Panc1 (cell line): Measurements from ENCODE around the gene DCC. TPM values are rescaled to one million over a fixed set of nuclear protein-coding genes. Genes with fewer than 3 reads are reported as not detected.

Experiments
- ATAC-seq: fragments of 200-7000 bp; cut with Tn5 transposase; 2 replicates; pipeline ENCODE4 v1.9.1; 2020; ENCODE audit warnings: mild to moderate bottlenecking, moderate library complexity
- BruUV-seq: library from RNA; stranded (reverse); fragments of 400-500 nt; replicated peaks from 2 replicates; lab custom pipeline; 2021; lab: Mats Ljungman, UMichigan
- CTCF ChIA-PET: fragments of 300-600 bp; sonication (Branson Sonifier 250); formaldehyde crosslinking; loops from one replicate; lab custom pipeline; 2022; ENCODE audit warnings: antibody characterized with exemption; lab: Charles Lee
- POLR2A ChIA-PET: fragments of 300-600 bp; sonication (Branson Sonifier 250); formaldehyde crosslinking; loops from one replicate; lab custom pipeline; 2022; ENCODE audit warnings: antibody characterized with exemption; lab: Charles Lee
- DNase-seq: peaks from one replicate; pipeline ENCODE4 v3.0.0-alpha.2; 2010; ENCODE audit warnings: low read depth, low spot score
- H3K27ac ChIP-seq: 2 replicates; pipeline ENCODE4 v1.5.1; 2011; ENCODE audit warnings: mild to moderate bottlenecking, low read length, inconsistent platforms
- H3K27me3 ChIP-seq: fragments of 200-500 bp; sonication (Bioruptor generic); 2 replicates; pipeline ENCODE4 v1.6.0; 2014; ENCODE audit warnings: low read length, inconsistent platforms; ENCODE audit not compliant: control insufficient read depth, insufficient read depth
- H3K36me3 ChIP-seq: fragments of 200-500 bp; sonication (Bioruptor generic); 2 replicates; pipeline ENCODE4 v1.5.1; 2014; ENCODE audit warnings: inconsistent platforms, mild to moderate bottlenecking, low read length, moderate library complexity; ENCODE audit not compliant: control insufficient read depth, insufficient read depth
- H3K4me1 ChIP-seq: 2 replicates; pipeline ENCODE4 v1.5.1; 2011; ENCODE audit warnings: inconsistent platforms, mild to moderate bottlenecking, low read length, moderate library complexity; ENCODE audit not compliant: control insufficient read depth, insufficient read depth
- H3K4me3 ChIP-seq, 2 experiments: 2 replicates each; pipeline ENCODE4 v1.5.1; 2011 to 2012; ENCODE audit warnings: low read depth in 2 of 2, low read length in 2 of 2, mild to moderate bottlenecking in 2 of 2, inconsistent platforms in 1 of 2, moderate library complexity in 1 of 2
- H3K9me3 ChIP-seq: fragments of 200-500 bp; sonication (Bioruptor generic); 2 replicates; pipeline ENCODE4 v1.5.1; 2014; ENCODE audit warnings: low read depth, mild to moderate bottlenecking, inconsistent platforms, low read length, moderate library complexity; ENCODE audit not compliant: control insufficient read depth, insufficient read depth
- POLR2AphosphoS5 ChIP-seq: IDR thresholded peaks from 2 replicates; pipeline ENCODE4 v1.6.1; 2012; ENCODE audit warnings: mild to moderate bottlenecking, low read depth, low read length, moderate library complexity
- SIN3A ChIP-seq: IDR thresholded peaks from 2 replicates; pipeline ENCODE4 v1.6.1; 2012; ENCODE audit warnings: low read depth, mild to moderate bottlenecking, low read length, moderate library complexity, borderline replicate concordance; ENCODE audit not compliant: insufficient read depth
- TCF7L2 ChIP-seq: IDR thresholded peaks from 2 replicates; pipeline ENCODE4 v1.6.1; 2011; ENCODE audit warnings: mild to moderate bottlenecking, low read depth, low read length, inconsistent platforms
- in situ Hi-C: cut with HindIII; loops from 2 replicates; pipeline ENCODE4 v1.10.0; 2016; ENCODE audit warnings: low sequenced_read_pairs, low pct_unique_long_range_greater_than_20kb
- intact Hi-C: fragments of 100-400 bp; cut with micrococcal nuclease; formaldehyde crosslinking; loops from one replicate; pipeline ENCODE4 v1.10.0; 2022; ENCODE audit not compliant: unreplicated experiment
- total RNA-seq: library from RNA; stranded (reverse); gene quantifications from one replicate; pipeline ENCODE4 v1.2.1, GENCODE V29; 2021; ENCODE audit not compliant: unreplicated experiment
- TF ChIP-seq, protein P1 (sequence below): fragments of 450-650 bp; IDR thresholded peaks from 2 replicates; pipeline ENCODE4 v1.5.1; 2017; ENCODE audit warnings: mild to moderate bottlenecking
- TF ChIP-seq, protein P2 (sequence below), 2 experiments: IDR thresholded peaks; 2 replicates each; pipeline ENCODE4 v1.6.1; 2011 to 2012; ENCODE audit warnings: low read depth in 2 of 2, control low read depth in 1 of 2, low read length in 1 of 2, mild to moderate bottlenecking in 1 of 2, moderate library complexity in 1 of 2; ENCODE audit not compliant: insufficient read depth in 1 of 2

The DCC gene
- total RNA-seq, 1 experiment from 2014 or later: not detected

DNA sequence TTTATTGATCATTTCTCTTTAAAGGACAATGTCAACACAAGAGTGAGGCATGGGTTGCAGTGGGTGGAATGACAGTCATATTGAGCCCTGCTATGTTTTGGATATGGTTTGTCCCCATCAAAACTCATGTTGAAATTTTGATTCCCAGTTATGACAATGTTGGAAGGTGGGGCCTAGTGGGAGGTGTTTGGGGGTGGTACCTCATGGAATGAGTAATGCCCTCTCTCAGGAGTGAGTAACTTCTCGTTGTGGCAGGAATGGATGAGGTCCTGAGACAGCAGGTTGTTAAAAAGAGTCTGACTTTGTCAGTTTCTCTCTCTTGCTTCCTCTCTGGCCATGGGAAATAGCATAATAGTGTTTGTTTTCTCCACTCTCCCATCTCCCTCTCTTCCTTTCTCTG lies 345.3 kb downstream of the DCC start:
- H3K36me3 ChIP-seq: no peaks in the 10 kb centered on the region
- H3K27ac ChIP-seq: no peak overlapping the region
- DNase-seq (no peak), ATAC-seq (no peak)
- H3K4me3 ChIP-seq: no peak overlapping the region
- no peaks in the 10 kb centered on the region for H3K9me3 ChIP-seq
- in situ Hi-C loops: no loop called here
- no peaks in the 10 kb centered on the region for H3K27me3 ChIP-seq
- BruUV-seq: no TSS peak
- ChIA-PET CTCF (no interaction called here), POLR2A (no interaction called here)
- TF ChIP-seq, protein P1, sequence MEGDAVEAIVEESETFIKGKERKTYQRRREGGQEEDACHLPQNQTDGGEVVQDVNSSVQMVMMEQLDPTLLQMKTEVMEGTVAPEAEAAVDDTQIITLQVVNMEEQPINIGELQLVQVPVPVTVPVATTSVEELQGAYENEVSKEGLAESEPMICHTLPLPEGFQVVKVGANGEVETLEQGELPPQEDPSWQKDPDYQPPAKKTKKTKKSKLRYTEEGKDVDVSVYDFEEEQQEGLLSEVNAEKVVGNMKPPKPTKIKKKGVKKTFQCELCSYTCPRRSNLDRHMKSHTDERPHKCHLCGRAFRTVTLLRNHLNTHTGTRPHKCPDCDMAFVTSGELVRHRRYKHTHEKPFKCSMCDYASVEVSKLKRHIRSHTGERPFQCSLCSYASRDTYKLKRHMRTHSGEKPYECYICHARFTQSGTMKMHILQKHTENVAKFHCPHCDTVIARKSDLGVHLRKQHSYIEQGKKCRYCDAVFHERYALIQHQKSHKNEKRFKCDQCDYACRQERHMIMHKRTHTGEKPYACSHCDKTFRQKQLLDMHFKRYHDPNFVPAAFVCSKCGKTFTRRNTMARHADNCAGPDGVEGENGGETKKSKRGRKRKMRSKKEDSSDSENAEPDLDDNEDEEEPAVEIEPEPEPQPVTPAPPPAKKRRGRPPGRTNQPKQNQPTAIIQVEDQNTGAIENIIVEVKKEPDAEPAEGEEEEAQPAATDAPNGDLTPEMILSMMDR: no peak
- TF ChIP-seq SIN3A: no peak
- no peak for TF ChIP-seq POLR2AphosphoS5
- TF ChIP-seq TCF7L2: no peak
- TF ChIP-seq, protein P2, sequence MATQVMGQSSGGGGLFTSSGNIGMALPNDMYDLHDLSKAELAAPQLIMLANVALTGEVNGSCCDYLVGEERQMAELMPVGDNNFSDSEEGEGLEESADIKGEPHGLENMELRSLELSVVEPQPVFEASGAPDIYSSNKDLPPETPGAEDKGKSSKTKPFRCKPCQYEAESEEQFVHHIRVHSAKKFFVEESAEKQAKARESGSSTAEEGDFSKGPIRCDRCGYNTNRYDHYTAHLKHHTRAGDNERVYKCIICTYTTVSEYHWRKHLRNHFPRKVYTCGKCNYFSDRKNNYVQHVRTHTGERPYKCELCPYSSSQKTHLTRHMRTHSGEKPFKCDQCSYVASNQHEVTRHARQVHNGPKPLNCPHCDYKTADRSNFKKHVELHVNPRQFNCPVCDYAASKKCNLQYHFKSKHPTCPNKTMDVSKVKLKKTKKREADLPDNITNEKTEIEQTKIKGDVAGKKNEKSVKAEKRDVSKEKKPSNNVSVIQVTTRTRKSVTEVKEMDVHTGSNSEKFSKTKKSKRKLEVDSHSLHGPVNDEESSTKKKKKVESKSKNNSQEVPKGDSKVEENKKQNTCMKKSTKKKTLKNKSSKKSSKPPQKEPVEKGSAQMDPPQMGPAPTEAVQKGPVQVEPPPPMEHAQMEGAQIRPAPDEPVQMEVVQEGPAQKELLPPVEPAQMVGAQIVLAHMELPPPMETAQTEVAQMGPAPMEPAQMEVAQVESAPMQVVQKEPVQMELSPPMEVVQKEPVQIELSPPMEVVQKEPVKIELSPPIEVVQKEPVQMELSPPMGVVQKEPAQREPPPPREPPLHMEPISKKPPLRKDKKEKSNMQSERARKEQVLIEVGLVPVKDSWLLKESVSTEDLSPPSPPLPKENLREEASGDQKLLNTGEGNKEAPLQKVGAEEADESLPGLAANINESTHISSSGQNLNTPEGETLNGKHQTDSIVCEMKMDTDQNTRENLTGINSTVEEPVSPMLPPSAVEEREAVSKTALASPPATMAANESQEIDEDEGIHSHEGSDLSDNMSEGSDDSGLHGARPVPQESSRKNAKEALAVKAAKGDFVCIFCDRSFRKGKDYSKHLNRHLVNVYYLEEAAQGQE (IDR thresholded peaks at IDR 0.05; ENCODE audit: insufficient read depth in 1 of 2, low read depth in 2 of 2, low read length in 1 of 2): no peak
- intact Hi-C loops: no loop called here
- no peaks in the 10 kb centered on the region for H3K4me1 ChIP-seq

GRCh38 chr18:52691841-52692240 lies 351.8 kb downstream of the DCC start:
- in situ Hi-C loops (no loop called here), intact Hi-C loops (no loop called here)
- DNase-seq (no peak), ATAC-seq (no peak)
- BruUV-seq: no TSS peak
- Histone ChIP-seq H3K4me1 (no peaks in the 10 kb centered on the region), H3K27ac (no peak overlapping the region), H3K4me3 (no peak overlapping the region), H3K9me3 (no peaks in the 10 kb centered on the region), H3K36me3 (no peaks in the 10 kb centered on the region), H3K27me3 (no peaks in the 10 kb centered on the region)
- POLR2A ChIA-PET: no interaction called here
- TF ChIP-seq, protein P2 (IDR thresholded peaks at IDR 0.05; ENCODE audit: insufficient read depth in 1 of 2, low read depth in 2 of 2, low read length in 1 of 2): no peak
- TF ChIP-seq TCF7L2 (no peak), SIN3A (no peak), POLR2AphosphoS5 (no peak)
- TF ChIP-seq, protein P1: no peak
- CTCF ChIA-PET: no interaction called here
